Neuronal stem cell (in vitro differentiated cells): ENCODE measurements around the gene XBP1. TPM values are rescaled to one million over a fixed set of nuclear protein-coding genes. Genes with fewer than 3 reads are reported as not detected.

Experiments
- small RNA-seq: library from polyadenylated mRNA; stranded (forward); fragments of <200 nt; extraction: miRNeasy Mini kit (QIAGEN cat#:217004); gene quantifications from one replicate; pipeline ENCODE3, GENCODE V24; 2013; ENCODE audit not compliant: insufficient read depth

Gene XBP1

Small RNAs within 50 kb of the gene (small RNA-seq; reads per million reads assigned to genes)
- gene Z93930.1 = not detected
